NK-92 (cell line): Measurements from ENCODE around the gene PRPF6.

Experiments used
- DNase-seq: peaks from one replicate; lab custom pipeline; 2025; ENCODE audit not compliant: unreplicated experiment; lab: John Stamatoyannopoulos, UW

PRPF6 gene

GRCh38 chr20:63980806-63981728 lies at the start of gene PRPF6:
TSS of gene PRPF6 (plus strand) at chr20:63981132. CDS start at chr20:63981246, 114 bp downstream.
- DNase-seq = peak; percentile 51

DNA sequence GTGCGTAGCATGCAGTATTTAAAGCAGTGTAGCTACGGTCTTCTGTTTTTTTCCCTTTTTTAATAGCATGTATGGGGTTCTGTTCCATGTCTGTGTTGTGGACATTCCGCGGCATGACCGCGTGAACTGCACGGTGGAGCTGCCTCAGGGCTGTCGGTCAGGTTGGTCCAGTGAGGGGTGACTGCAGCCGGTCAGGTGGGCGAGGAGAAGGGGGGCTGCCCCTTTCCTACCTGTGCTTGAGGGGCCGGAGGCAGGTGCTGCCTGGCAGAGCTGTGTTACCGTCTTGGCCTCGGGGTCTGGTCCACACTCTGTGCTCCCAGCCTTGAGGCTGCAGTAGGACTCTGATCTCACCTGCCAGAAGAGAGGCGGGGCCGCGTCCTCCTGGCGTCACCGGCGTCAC lies 49.2 kb upstream of the PRPF6 start:
- DNase-seq = no peak

DNA sequence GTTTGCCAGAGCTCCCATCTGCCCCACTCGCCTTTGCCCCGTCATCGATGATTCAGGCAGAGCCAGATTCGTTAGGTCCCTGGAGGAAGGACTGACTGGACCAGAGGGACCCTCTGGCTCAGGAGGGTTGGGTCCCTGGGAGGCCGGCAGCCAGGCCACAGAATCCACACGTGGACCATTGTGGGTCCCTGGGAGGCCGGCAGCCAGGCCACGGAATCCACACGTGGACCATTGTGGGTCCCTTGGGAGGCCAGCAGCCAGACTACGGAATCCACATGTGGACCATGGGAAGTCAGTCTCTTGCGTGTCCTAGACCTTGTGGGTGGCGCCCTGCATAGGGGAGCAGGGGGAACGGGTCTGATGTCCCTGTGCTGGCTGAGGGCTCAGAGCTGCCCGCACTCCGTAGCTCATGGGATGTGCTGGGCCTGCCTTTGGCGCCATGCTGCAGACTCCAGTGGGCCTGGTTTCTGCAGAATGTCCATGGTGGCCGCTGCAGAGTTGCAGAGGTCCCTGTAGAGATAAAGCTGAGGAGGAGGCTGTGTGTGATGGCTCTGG lies 48.2 kb upstream of the PRPF6 start:
- no peak for DNase-seq

GRCh38 chr20:63933646-63934045 lies 47.3 kb upstream of the PRPF6 start:
- no peak for DNase-seq

DNA sequence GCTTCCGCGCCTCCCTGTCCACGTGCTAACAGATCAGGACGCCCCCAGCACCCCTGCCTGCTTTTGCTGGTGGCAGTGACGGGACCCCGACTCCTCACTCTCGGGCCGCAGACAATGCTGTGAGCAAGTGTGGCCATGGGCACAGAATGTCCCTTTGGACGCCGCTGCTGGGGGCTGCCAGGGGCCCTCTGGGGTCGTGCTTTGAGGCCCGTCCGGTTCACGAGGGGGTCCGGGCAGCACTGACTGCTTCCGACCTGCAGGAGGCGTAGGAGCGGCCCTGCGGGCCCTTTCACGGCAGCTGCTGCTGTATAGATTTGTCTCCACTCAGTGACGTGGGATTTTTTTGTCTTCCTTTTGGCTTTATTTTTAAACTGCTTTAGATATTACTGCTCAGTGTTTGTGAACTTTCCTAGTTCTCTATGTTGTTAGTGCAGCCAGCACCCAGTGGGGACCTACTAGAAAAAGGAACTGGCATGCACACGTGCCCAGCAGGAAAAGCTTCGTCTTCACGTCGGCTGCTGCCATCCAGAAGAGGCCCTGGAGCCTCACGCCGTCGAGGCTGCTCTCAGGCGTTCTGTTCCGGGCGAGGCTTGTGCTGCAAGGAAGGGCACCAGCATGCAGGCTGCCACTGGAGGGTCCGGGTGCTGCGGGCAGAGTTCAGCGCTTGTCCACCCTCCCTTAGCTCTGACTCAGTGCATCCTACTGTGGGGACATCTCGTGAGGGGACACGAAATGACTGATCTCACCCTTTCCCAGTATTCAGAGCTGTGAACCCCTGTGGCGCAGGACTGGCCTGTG lies 46.5 kb upstream of the PRPF6 start:
- no peak for DNase-seq

GRCh38 chr20:63935447-63935846 lies 45.5 kb upstream of the PRPF6 start:
- no peak for DNase-seq

DNA sequence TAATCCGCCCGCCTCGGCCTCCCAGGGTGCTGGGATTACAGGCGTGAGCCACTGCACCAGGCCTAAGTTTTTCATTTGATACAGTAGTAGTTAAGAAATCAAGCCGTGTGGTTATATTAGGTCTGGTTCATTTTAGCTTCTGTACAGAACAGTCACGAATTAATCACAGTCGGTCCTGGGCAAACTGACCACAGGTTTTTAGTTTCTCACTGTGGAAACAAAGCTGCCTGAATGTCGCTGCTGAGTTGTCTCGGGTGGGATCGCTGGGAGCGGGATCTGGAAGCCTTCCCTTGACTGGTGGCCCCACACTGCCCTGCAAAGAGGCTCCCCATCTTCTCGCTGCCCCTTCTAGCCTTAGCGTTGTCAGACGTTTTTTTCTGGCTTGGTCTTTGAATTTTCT lies 43.3 kb upstream of the PRPF6 start:
- DNase-seq = no peak

DNA sequence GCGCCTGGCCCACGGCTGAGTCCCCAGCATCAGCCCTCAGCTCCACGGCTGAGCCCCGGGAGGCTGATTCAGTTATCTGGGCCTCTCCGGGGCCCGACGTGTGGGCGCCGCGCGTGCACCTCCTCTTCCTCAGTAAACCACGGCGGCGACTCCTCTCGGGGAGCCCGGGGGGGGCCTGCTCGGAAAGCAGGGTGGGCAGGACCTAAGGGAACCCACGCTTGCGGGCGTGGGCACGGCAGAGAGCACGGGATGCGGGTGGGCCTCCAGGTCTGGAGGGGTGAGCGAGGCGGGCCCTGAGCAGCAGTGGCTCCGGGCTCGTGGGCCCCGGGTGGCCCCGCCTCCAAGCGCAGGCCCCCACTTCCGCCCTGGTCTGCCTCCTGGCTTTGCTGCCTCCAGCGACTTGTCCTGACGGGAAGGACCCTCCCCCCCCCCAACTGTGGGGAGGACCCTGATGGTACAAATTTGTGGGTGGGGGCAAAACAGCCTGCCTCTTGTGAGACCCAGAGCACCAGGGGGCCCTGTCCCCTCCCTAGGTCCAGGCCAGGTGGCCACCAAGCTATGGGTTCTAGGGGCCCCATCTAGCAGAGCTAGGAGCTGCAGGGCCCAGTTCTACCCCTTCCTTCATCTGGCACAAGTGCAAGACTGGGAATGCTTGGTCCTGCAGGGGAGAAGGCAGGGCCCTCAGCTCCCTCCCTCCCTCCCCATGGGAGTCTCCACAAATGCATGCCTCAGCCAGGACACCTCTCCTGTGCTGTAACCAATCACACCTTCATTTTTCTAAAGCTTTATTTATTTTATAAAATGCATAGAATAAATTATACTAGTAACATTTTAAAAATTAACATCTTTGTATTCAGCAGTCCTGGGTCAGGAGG lies 41.6 kb upstream of the PRPF6 start:
- no peak for DNase-seq

- no peak for DNase-seq
Measured at GRCh38 chr20:63940071-63940471, 40.9 kb upstream of the PRPF6 start.

DNA sequence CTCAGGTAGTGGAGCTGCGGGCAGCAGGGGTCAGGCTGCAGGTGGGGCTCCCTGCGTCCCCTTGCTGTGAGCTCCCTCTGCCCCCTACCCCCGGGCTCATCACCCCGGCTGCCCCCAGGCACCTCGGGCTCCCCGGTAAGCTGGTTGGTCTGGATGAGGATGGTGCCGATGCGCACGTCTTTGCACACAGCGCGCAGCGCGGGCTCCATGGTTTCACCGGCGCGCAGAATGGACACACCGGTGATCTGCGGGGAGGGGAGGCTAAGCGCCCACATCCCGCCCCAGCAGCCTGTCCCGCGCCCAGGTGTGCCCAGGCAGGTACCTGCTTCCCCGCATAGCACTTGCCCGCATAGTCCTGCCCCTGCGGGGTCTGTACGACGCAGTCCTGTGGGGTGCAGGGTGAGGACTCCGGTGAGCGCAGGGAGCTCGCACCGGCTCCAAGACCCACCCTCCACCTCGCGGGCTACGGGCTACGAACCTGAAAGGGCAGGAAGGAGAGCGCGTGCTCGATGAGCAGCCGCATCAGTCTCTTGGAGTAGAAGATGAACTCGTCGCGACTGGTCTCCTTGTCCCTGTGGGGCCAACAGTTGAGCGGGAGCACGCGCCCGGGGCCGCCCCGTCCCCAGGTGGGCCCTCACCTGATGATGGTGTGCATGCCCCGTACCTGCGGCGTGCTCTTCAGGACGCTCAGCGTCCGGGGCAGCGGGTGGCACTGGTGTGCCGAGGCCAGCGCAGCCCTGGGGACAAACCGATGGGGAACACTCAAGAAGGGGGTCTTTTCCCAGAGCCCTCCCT lies 40.3 kb upstream of the PRPF6 start:
- no peak for DNase-seq

- no peak for DNase-seq
Measured at GRCh38 chr20:63941282-63942081, 39.5 kb upstream of the PRPF6 start.

DNA sequence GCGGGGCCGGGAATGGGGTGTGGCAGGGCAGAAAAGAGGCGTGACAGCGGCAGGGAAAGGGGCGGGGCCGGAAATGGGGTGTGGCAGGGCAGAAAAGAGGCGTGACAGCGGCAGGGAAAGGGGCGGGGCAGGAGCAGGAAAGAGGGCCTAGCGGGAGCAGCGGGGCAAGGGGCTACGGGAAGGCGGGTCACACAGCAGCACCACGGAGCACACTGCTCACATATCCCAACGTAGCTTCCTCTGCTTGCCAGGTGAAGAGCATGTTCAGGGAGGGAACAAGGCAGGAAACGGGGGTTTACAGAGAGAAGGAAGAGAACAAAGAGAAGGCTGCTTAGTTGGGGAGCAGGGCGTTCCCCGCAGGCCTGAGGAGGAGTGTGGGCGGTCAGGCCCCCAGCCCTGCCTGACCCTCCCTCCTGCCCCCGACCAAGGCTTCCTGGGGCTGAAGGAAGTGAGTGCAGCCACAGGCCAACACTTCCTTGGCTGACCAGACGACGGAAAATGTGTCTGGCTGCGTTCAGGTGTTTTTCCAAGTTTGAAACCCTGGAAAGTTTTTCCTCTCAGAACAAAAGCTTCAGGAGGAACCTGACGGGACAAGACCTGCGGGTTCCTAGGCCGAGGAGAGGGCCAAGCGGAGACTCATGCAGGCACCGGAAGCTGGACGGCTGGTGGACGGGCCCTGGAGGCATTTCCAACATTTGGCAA lies 38.5 kb upstream of the PRPF6 start:
- no peak for DNase-seq

DNA sequence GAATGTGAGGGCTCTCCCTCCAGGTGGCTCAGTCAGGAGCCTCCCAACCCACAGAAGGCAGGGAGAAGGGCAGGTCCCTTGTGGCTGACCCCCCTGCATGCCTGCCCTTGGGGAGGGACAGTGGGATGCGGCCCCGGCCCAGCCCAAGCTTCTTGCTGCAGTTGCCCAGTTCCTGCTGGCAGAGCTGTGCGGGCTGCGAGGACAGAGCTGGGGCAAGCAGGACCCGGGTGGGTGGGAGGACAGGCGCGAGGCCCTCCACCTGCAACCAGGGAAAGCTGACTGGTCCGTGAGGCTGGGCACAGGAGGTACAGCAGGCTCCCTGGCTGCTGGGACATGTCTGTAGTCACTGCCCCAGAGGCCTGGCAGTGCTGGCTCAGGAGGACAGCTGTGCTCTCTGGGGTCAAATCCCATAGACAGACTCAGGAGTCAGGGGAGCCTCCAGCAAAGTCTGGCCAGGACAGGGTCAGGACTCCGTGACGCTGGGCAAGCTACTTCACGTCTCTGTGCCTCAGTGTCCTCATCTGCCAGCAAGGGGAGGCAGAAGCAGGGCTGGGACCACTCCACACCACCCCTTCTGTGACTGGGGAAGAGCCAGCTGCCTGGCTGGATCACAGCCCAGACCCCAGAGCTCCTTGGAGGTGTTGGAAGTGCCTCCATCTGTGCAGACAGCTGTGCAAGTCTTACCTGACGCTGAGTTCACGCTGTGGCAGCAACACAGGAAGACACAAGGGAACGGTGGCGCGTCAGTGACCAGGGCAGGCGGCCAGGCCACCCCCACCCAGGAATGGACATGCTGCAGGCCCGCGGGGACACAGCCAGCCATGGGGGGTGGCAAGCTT lies 37.7 kb upstream of the PRPF6 start:
- DNase-seq = no peak

DNA sequence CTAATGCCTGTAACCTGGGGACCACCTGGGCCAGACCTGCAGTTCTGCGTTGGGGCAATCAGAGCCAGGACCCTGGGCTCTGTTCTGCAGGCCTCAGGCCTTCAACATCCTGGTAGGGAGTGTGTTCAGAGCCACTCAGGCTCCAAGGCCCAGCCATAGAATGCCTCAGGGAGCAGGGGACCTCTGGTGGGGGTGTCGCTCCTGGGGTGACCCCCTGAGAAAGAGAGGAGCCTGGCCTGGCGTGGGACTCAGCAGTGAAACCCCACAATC lies 37.2 kb upstream of the PRPF6 start:
- no peak for DNase-seq

DNA sequence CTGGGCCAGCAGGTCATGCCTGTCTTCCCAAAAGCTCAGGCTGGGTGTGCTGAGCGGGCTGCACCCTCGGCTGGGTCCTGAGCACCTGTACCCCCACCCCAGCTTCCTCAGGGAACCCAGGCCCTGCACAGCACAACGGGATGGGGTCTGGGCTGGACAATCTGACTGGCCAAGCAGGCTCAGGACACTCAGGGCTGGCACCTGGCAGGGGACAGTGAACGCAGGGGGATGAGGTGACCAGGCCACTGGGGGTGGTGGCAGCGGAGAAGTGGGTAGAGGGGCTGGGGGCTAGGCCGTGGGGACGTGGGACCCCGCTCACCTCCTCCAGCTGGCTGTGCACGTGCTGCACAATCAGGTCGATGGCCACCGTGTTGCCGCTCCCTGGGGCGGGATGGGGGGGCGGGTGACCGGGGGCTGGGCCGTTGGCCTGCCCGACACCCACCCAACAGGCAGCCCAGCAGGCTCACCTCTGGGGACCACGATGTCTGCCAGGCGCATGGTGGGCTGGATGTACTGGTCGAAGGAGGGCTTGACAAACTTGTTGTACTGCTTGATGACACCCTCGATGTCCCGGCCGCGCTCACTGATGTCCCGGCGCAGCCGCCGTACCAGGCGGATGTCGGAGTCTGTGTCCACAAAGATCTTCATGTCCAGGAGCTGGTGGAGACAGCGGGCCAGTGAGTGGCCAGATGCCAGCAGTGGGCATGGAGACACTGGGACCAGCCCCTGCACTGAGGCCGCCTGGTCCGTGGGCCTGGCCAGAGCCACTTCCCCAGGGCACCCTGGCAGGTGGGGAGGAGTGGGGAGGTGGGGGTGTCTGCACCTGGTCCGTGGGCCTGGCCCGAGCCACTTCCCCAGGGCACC lies 36.6 kb upstream of the PRPF6 start:
- no peak for DNase-seq

GRCh38 chr20:63945031-63945658 lies 35.8 kb upstream of the PRPF6 start:
- DNase-seq = no peak
